Spleen (tissue), 7 donors: ENCODE results near the gene MEGF6.

Source experiments
- CTCF ChIP-seq, 11 experiments: fragments of 200-600 bp in 7 of 11; fragments of 450-650 bp in 4 of 11; sonication (generic) in 4 of 11; IDR thresholded peaks in 8 of 11; conservative IDR thresholded peaks in 3 of 11; 1 replicate in 7 of 11; 2 replicates in 4 of 11; pipeline versions ENCODE4 v1.4.0 to v1.8.0; 2016 to 2021; ENCODE audit warnings: antibody characterized with exemption in 11 of 11, inconsistent platforms in 4 of 11, mild to moderate bottlenecking in 1 of 11
- POLR2A ChIP-seq, 3 donors: fragments of 450-650 bp; IDR thresholded peaks; one replicate each; pipeline ENCODE4 v1.5.1; 2017; ENCODE audit warnings: antibody characterized with exemption in 3 of 3, mild to moderate bottlenecking in 1 of 3
- POLR2AphosphoS5 ChIP-seq, 3 donors: sonication (generic); formaldehyde crosslinking; IDR thresholded peaks; one replicate each; pipeline ENCODE4 v1.5.1; 2017; ENCODE audit warnings: antibody characterized with exemption in 3 of 3
- donor health status: DM: no; HTN: no; CAD: no; lungs with moderate emphysema.
- donor health status: DM: no; HTN: no; CAD: no.
- donor health status: DM: no; HTN: no; CAD: no.

GRCh38 chr1:3456964-3457909 is 154.1 kb downstream of the MEGF6 start:
- TF ChIP-seq CTCF (IDR thresholded peaks at IDR 0.05 in 8 of 11, conservative IDR thresholded peaks at IDR 0.05 in 3 of 11) = no peak
- TF ChIP-seq POLR2A (IDR thresholded peaks at IDR 0.05) = no peak
- TF ChIP-seq POLR2AphosphoS5 (IDR thresholded peaks at IDR 0.05) = no peak
